ENCODE data around the gene COL4A6. TPM values are rescaled to one million over a fixed set of nuclear protein-coding genes. Genes with fewer than 3 reads are reported as not detected.

Gene COL4A6
- total and polyA plus RNA-seq, 2 experiments from 2014 or later, result 4.0 to 12.9 TPM

- H3K27me3 ChIP-seq, result no peaks in the 10 kb centered on the region
- WGBS (ENCODE audit: low lambda C conversion rate, missing lambda C conversion rate), result 84% methylated on average over 8 of the region's 8 CpGs
- no peak overlapping the region for H3K4me2 ChIP-seq
- H3K4me3 ChIP-seq, result no peak overlapping the region
- DNase-seq (ENCODE audit: low spot score), result no peak
- TF ChIP-seq EZH2phosphoT487 (IDR thresholded peaks at IDR 0.05; ENCODE audit: low read depth, severe bottlenecking, unreplicated experiment) (no peak), CTCF (IDR thresholded peaks at IDR 0.05; ENCODE audit: poor library complexity) (no peak), EZH2 (IDR thresholded peaks at IDR 0.05; ENCODE audit: borderline replicate concordance) (no peak)
- no peaks in the 10 kb centered on the region for H3K4me1 ChIP-seq (ENCODE audit: insufficient read depth)
- no peaks in the 10 kb centered on the region for H3K36me3 ChIP-seq (replicated peaks; ENCODE audit: insufficient read depth, low read depth)
- no peaks in the 10 kb centered on the region for H4K20me1 ChIP-seq (ENCODE audit: insufficient read depth, poor library complexity, severe bottlenecking)
- no peak overlapping the region for H3K27ac ChIP-seq
- H3K9me2 ChIP-seq (replicated peaks; ENCODE audit: insufficient read depth), result no peaks in the 10 kb centered on the region
- H3K79me2 ChIP-seq, result no peaks in the 10 kb centered on the region
- H3K9me3 ChIP-seq (ENCODE audit: low read depth), result no peaks in the 10 kb centered on the region
- no peak overlapping the region for H2AFZ ChIP-seq
Measured at GRCh38 chrX:108132034-108132433, 306.2 kb downstream of the COL4A6 start.

GRCh38 chrX:108131471-108131870 lies 306.8 kb downstream of the COL4A6 start:
- TF ChIP-seq CTCF (IDR thresholded peaks at IDR 0.05; ENCODE audit: poor library complexity), result no peak
- TF ChIP-seq EZH2phosphoT487 (IDR thresholded peaks at IDR 0.05; ENCODE audit: low read depth, severe bottlenecking, unreplicated experiment), result no peak
- no peak for TF ChIP-seq EZH2 (IDR thresholded peaks at IDR 0.05; ENCODE audit: borderline replicate concordance)
- H3K27ac ChIP-seq, result no peak overlapping the region
- WGBS (ENCODE audit: low lambda C conversion rate, missing lambda C conversion rate), result 70% methylated on average over 2 of the region's 2 CpGs
- H3K27me3 ChIP-seq, result no peaks in the 10 kb centered on the region
- no peak for DNase-seq (ENCODE audit: low spot score)
- no peaks in the 10 kb centered on the region for H3K36me3 ChIP-seq (replicated peaks; ENCODE audit: insufficient read depth, low read depth)
- H4K20me1 ChIP-seq (ENCODE audit: insufficient read depth, poor library complexity, severe bottlenecking), result no peaks in the 10 kb centered on the region
- H3K4me1 ChIP-seq (ENCODE audit: insufficient read depth), result no peaks in the 10 kb centered on the region
- H3K4me3 ChIP-seq, result no peak overlapping the region
- H2AFZ ChIP-seq, result no peak overlapping the region
- H3K79me2 ChIP-seq, result no peaks in the 10 kb centered on the region
- H3K9me2 ChIP-seq (replicated peaks; ENCODE audit: insufficient read depth), result no peaks in the 10 kb centered on the region
- H3K4me2 ChIP-seq, result no peak overlapping the region
- H3K9me3 ChIP-seq (ENCODE audit: low read depth), result no peaks in the 10 kb centered on the region

- Histone ChIP-seq H3K9me2 (replicated peaks; ENCODE audit: insufficient read depth) (no peaks in the 10 kb centered on the region), H3K9me3 (ENCODE audit: low read depth) (no peaks in the 10 kb centered on the region), H3K36me3 (replicated peaks; ENCODE audit: insufficient read depth, low read depth) (no peaks in the 10 kb centered on the region), H4K20me1 (ENCODE audit: insufficient read depth, poor library complexity, severe bottlenecking) (no peaks in the 10 kb centered on the region), H3K4me1 (ENCODE audit: insufficient read depth) (no peaks in the 10 kb centered on the region), H3K27ac (no peak overlapping the region), H2AFZ (no peak overlapping the region), H3K4me3 (no peak overlapping the region), H3K4me2 (no peak overlapping the region), H3K79me2 (no peaks in the 10 kb centered on the region), H3K27me3 (no peaks in the 10 kb centered on the region)
- DNase-seq (ENCODE audit: low spot score), result no peak
- 79% methylated on average over 1 of the region's 1 CpG for WGBS (ENCODE audit: low lambda C conversion rate, missing lambda C conversion rate)
- no peak for TF ChIP-seq EZH2 (IDR thresholded peaks at IDR 0.05; ENCODE audit: borderline replicate concordance)
- TF ChIP-seq CTCF (IDR thresholded peaks at IDR 0.05; ENCODE audit: poor library complexity), result no peak
- TF ChIP-seq EZH2phosphoT487 (IDR thresholded peaks at IDR 0.05; ENCODE audit: low read depth, severe bottlenecking, unreplicated experiment), result no peak
Measured at GRCh38 chrX:108130889-108131288, 307.3 kb downstream of the COL4A6 start.

- Histone ChIP-seq H3K36me3 (replicated peaks; ENCODE audit: insufficient read depth, low read depth) (no peaks in the 10 kb centered on the region), H3K79me2 (no peaks in the 10 kb centered on the region), H3K4me3 (no peak overlapping the region), H3K4me1 (ENCODE audit: insufficient read depth) (no peaks in the 10 kb centered on the region), H3K27me3 (no peaks in the 10 kb centered on the region), H3K9me2 (replicated peaks; ENCODE audit: insufficient read depth) (no peaks in the 10 kb centered on the region), H3K4me2 (no peak overlapping the region), H2AFZ (no peak overlapping the region), H3K27ac (peak overlapping the region; percentile 2), H3K9me3 (ENCODE audit: low read depth) (no peaks in the 10 kb centered on the region), H4K20me1 (ENCODE audit: insufficient read depth, poor library complexity, severe bottlenecking) (no peaks in the 10 kb centered on the region)
- no peak for DNase-seq (ENCODE audit: low spot score)
- WGBS (ENCODE audit: low lambda C conversion rate, missing lambda C conversion rate), result 65% methylated on average over 4 of the region's 4 CpGs
- TF ChIP-seq CTCF (IDR thresholded peaks at IDR 0.05; ENCODE audit: poor library complexity) (no peak), EZH2 (IDR thresholded peaks at IDR 0.05; ENCODE audit: borderline replicate concordance) (no peak), EZH2phosphoT487 (IDR thresholded peaks at IDR 0.05; ENCODE audit: low read depth, severe bottlenecking, unreplicated experiment) (no peak)
Measured at GRCh38 chrX:108127152-108127551, 311.1 kb downstream of the COL4A6 start.

All from hepatocyte (in vitro differentiated cells).